Thyroid gland (tissue), 4 donors: ENCODE results near the gene NPC1.

Experiments used
- POLR2A ChIP-seq, 2 donors: fragments of 450-650 bp; IDR thresholded peaks; one replicate each; pipeline ENCODE4 v1.6.1; 2017; ENCODE audit warnings: antibody characterized with exemption in 2 of 2, mild to moderate bottlenecking in 2 of 2, moderate library complexity in 1 of 2
- TF ChIP-seq, protein P1 (sequence below), 6 experiments: fragments of 200-600 bp in 3 of 6; fragments of 450-650 bp in 3 of 6; sonication (generic) in 3 of 6; IDR thresholded peaks; one replicate each; pipeline ENCODE4 v1.5.1; 2016 to 2019; ENCODE audit warnings: antibody characterized with exemption in 6 of 6, mild to moderate bottlenecking in 2 of 6, inconsistent platforms in 1 of 6, moderate library complexity in 1 of 6

DNA sequence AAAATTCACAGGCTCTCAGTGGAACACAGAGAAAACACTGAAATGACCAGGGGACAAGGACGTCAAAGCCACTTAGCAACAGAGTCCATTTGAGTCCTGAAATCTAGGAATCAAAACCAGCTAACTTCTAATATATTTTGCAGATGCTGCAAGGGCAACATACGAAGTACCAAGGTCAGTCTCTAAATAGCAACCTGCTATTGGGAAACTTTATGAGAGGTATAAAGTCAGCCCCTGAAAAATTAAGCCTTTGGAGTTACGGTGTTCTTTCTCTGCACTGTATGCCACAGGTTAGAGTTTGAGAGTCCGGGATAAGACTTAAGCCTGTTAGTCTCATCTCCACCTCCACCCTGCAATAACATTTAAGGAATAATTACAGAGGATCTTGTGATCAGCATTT, 13.3 kb downstream of the NPC1 start:
- TF ChIP-seq, protein P1, sequence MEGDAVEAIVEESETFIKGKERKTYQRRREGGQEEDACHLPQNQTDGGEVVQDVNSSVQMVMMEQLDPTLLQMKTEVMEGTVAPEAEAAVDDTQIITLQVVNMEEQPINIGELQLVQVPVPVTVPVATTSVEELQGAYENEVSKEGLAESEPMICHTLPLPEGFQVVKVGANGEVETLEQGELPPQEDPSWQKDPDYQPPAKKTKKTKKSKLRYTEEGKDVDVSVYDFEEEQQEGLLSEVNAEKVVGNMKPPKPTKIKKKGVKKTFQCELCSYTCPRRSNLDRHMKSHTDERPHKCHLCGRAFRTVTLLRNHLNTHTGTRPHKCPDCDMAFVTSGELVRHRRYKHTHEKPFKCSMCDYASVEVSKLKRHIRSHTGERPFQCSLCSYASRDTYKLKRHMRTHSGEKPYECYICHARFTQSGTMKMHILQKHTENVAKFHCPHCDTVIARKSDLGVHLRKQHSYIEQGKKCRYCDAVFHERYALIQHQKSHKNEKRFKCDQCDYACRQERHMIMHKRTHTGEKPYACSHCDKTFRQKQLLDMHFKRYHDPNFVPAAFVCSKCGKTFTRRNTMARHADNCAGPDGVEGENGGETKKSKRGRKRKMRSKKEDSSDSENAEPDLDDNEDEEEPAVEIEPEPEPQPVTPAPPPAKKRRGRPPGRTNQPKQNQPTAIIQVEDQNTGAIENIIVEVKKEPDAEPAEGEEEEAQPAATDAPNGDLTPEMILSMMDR (IDR thresholded peaks at IDR 0.05): no peak
- TF ChIP-seq POLR2A (IDR thresholded peaks at IDR 0.05): no peak
